WTC11 (cell line): ENCODE measurements around the gene SLC45A1. TPM values are rescaled to one million over a fixed set of nuclear protein-coding genes. Genes with fewer than 3 reads are reported as not detected.

ENCODE experiments used
- ATAC-seq: fragments of 200-7000 bp; cut with Tn5 transposase; 2 replicates; pipeline ENCODE4 v1.10.0; 2021; ENCODE audit warnings: mild to moderate bottlenecking, moderate library complexity
- CTCF ChIA-PET: fragments of 300-600 bp; sonication (Branson Sonifier 250); formaldehyde crosslinking; loops from one replicate; lab custom pipeline; 2021; ENCODE audit warnings: antibody characterized with exemption; lab: Charles Lee
- POLR2A ChIA-PET: fragments of 350-600 bp; sonication (Branson Sonifier 250); formaldehyde crosslinking; loops from one replicate; lab custom pipeline; 2021; ENCODE audit warnings: antibody characterized with exemption; lab: Charles Lee
- DNase-seq: peaks from one replicate; pipeline ENCODE4 v3.0.0; 2021; ENCODE audit warnings: low spot score
- H3K27ac Mint-ChIP-seq: 2 replicates; pipeline ENCODE4 v1.8.0; 2021; ENCODE audit warnings: mixed read lengths
- H3K27me3 Mint-ChIP-seq: 2 replicates; pipeline ENCODE4 v1.8.0; 2021; ENCODE audit warnings: low read depth, mild to moderate bottlenecking, moderate library complexity, mixed read lengths
- H3K36me3 Mint-ChIP-seq: 2 replicates; pipeline ENCODE4 v1.8.0; 2021; ENCODE audit warnings: mixed read lengths
- H3K4me1 Mint-ChIP-seq: 2 replicates; pipeline ENCODE4 v1.8.0; 2022; ENCODE audit warnings: mixed read lengths
- H3K4me3 Mint-ChIP-seq: 2 replicates; pipeline ENCODE4 v1.8.0; 2021; ENCODE audit warnings: mild to moderate bottlenecking, moderate library complexity, mixed read lengths
- H3K9me3 Mint-ChIP-seq: 2 replicates; pipeline ENCODE4 v1.8.0; 2021; ENCODE audit warnings: mixed read lengths
- ARID4B ChIP-seq: sonication (generic); formaldehyde crosslinking; IDR thresholded peaks from 2 replicates; pipeline ENCODE4 v1.8.0; 2023; ENCODE audit warnings: missing genetic modification reagents, mild to moderate bottlenecking, borderline replicate concordance
- ATF3 ChIP-seq: sonication (generic); formaldehyde crosslinking; conservative IDR thresholded peaks from 2 replicates; pipeline ENCODE4 v1.8.1; 2022; ENCODE audit warnings: mild to moderate bottlenecking, missing genetic modification reagents
- ATF6 ChIP-seq: sonication (generic); formaldehyde crosslinking; IDR thresholded peaks from 2 replicates; pipeline ENCODE4 v1.8.1; 2023; ENCODE audit warnings: mild to moderate bottlenecking, missing genetic modification reagents
- CBFB ChIP-seq: sonication (generic); formaldehyde crosslinking; IDR thresholded peaks from 2 replicates; pipeline ENCODE4 v1.8.1; 2022; ENCODE audit warnings: mild to moderate bottlenecking, low read depth, missing genetic modification reagents
- GRHL2 ChIP-seq: fragments of 250-450 bp; sonication (Bioruptor Pico); IDR thresholded peaks from 2 replicates; pipeline ENCODE4 v1.8.0; 2022; ENCODE audit warnings: mild to moderate bottlenecking, moderate library complexity; ENCODE audit not compliant: insufficient replicate concordance, severe bottlenecking
- IRF2 ChIP-seq: sonication (generic); formaldehyde crosslinking; IDR thresholded peaks from 2 replicates; pipeline ENCODE4 v1.8.0; 2022; ENCODE audit warnings: low read depth, missing genetic modification reagents, borderline replicate concordance
- JAZF1 ChIP-seq: fragments of 250-450 bp; sonication (Bioruptor Pico); IDR thresholded peaks from 2 replicates; pipeline ENCODE4 v1.9.0; 2021; ENCODE audit warnings: moderate library complexity, mild to moderate bottlenecking, inconsistent platforms
- MLX ChIP-seq: sonication (generic); formaldehyde crosslinking; IDR thresholded peaks from 2 replicates; pipeline ENCODE4 v1.8.1; 2023; ENCODE audit warnings: mild to moderate bottlenecking, missing genetic modification reagents, moderate library complexity
- MYBL2 ChIP-seq: sonication (generic); formaldehyde crosslinking; IDR thresholded peaks from 2 replicates; pipeline ENCODE4 v1.8.1; 2023; ENCODE audit warnings: mild to moderate bottlenecking, moderate library complexity, missing genetic modification reagents
- NR1H2 ChIP-seq: sonication (generic); formaldehyde crosslinking; IDR thresholded peaks from 2 replicates; pipeline ENCODE4 v1.9.0; 2021; ENCODE audit warnings: mild to moderate bottlenecking, moderate library complexity, missing genetic modification reagents
- NR2C2 ChIP-seq: sonication (generic); formaldehyde crosslinking; IDR thresholded peaks from 2 replicates; pipeline ENCODE4 v1.8.0; 2022; ENCODE audit warnings: mild to moderate bottlenecking, missing genetic modification reagents
- RELA ChIP-seq: sonication (generic); formaldehyde crosslinking; IDR thresholded peaks from 2 replicates; pipeline ENCODE4 v1.8.1; 2022; ENCODE audit warnings: missing genetic modification reagents, mild to moderate bottlenecking, borderline replicate concordance
- RORB ChIP-seq: fragments of 250-450 bp; sonication (Bioruptor Pico); IDR thresholded peaks from 2 replicates; pipeline ENCODE4 v1.9.0; 2021; ENCODE audit warnings: mild to moderate bottlenecking
- TEAD1 ChIP-seq: sonication (generic); formaldehyde crosslinking; IDR thresholded peaks from 2 replicates; pipeline ENCODE4 v1.8.0; 2022; ENCODE audit warnings: mild to moderate bottlenecking, missing genetic modification reagents
- TP53 ChIP-seq: sonication (generic); formaldehyde crosslinking; IDR thresholded peaks from 2 replicates; pipeline ENCODE4 v1.8.1; 2023; ENCODE audit warnings: mild to moderate bottlenecking, missing genetic modification reagents
- ZNF138 ChIP-seq: sonication (generic); formaldehyde crosslinking; conservative IDR thresholded peaks from 2 replicates; pipeline ENCODE4 v1.8.1; 2022; ENCODE audit warnings: mild to moderate bottlenecking, moderate library complexity, missing genetic modification reagents
- ZNF317 ChIP-seq: sonication (generic); formaldehyde crosslinking; IDR thresholded peaks from 2 replicates; pipeline ENCODE4 v1.8.1; 2023; ENCODE audit warnings: low read depth, mild to moderate bottlenecking, moderate library complexity, missing genetic modification reagents, borderline replicate concordance
- ZNF416 ChIP-seq: fragments of 250-450 bp; sonication (Bioruptor Pico); IDR thresholded peaks from 2 replicates; pipeline ENCODE4 v1.9.0; 2021; ENCODE audit warnings: mild to moderate bottlenecking, inconsistent platforms
- ZNF425 ChIP-seq: fragments of 250-450 bp; sonication (Bioruptor Pico); conservative IDR thresholded peaks from 2 replicates; pipeline ENCODE4 v1.9.0; 2021; ENCODE audit warnings: mild to moderate bottlenecking
- ZNF512 ChIP-seq: sonication (generic); formaldehyde crosslinking; IDR thresholded peaks from 2 replicates; pipeline ENCODE4 v1.8.1; 2022; ENCODE audit warnings: missing genetic modification reagents, borderline replicate concordance
- ZNF671 ChIP-seq: fragments of 250-450 bp; sonication (Bioruptor Pico); IDR thresholded peaks from 2 replicates; pipeline ENCODE4 v1.8.0; 2021; ENCODE audit warnings: mild to moderate bottlenecking
- total RNA-seq: library from RNA; stranded (reverse); gene quantifications from 3 replicates; pipeline ENCODE4 v1.2.3, GENCODE V29; 2021

The SLC45A1 gene
- total RNA-seq, 1 experiment from 2014 or later: 2.3 TPM

- Mint-ChIP-seq H3K27ac (peak overlapping the region; percentile 94; the same call in 1 of the 2 replicates), H3K36me3 (0 out of 2 replicates have a peak, but pooled peaks cover 2% of the 10 kb centered on the region)
- ATAC-seq: no peak
Measured at GRCh38 chr1:8378178-8378577, 60.3 kb downstream of the SLC45A1 start.

GRCh38 chr1:8378981-8379470 lies 61.1 kb downstream of the SLC45A1 start:
- peaks cover 76% of the 10 kb centered on the region for H3K4me1 Mint-ChIP-seq
- no peaks in the 10 kb centered on the region for H3K9me3 Mint-ChIP-seq
- H3K4me3 Mint-ChIP-seq: no peak overlapping the region
- ChIA-PET POLR2A (no interaction called here), CTCF (interaction anchor here (0.5 to 1.2 kb wide), 4 partner anchors 18 to 44 kb away, joined by 3 to 4 read pairs (median 3); no protein-coding TSS in a partner anchor)
- H3K27ac Mint-ChIP-seq: peak overlapping the region; percentile 94
- no peak for ATAC-seq
- H3K36me3 Mint-ChIP-seq: 0 out of 2 replicates have a peak, but pooled peaks cover 2% of the 10 kb centered on the region
- H3K27me3 Mint-ChIP-seq: no peaks in the 10 kb centered on the region
- no peak for DNase-seq
- TF ChIP-seq ZNF138 (CRISPR knock-in tag) (no peak), GRHL2 (CRISPR knock-in tag) (no peak), RELA (CRISPR knock-in tag) (no peak), JAZF1 (CRISPR knock-in tag) (no peak), ZNF425 (CRISPR knock-in tag) (no peak), ZNF317 (CRISPR knock-in tag) (no peak), ARID4B (CRISPR knock-in tag) (no peak), ZNF512 (CRISPR knock-in tag) (no peak), MYBL2 (CRISPR knock-in tag) (no peak), ZNF671 (CRISPR knock-in tag) (no peak), MLX (CRISPR knock-in tag) (no peak)

More at GRCh38 chr1:8378178-8378577, 60.3 kb downstream of the SLC45A1 start:
- no peak for TF ChIP-seq TP53 (CRISPR knock-in tag)
- no peak for TF ChIP-seq IRF2 (CRISPR knock-in tag)
- no peak for TF ChIP-seq ZNF416 (CRISPR knock-in tag)
- no peak for TF ChIP-seq ZNF512 (CRISPR knock-in tag)
- TF ChIP-seq MYBL2 (CRISPR knock-in tag): no peak
- TF ChIP-seq RORB (CRISPR knock-in tag): no peak
- TF ChIP-seq CBFB (CRISPR knock-in tag): no peak
- no peak for TF ChIP-seq NR1H2 (CRISPR knock-in tag)
- TF ChIP-seq ATF3 (CRISPR knock-in tag): no peak
- TF ChIP-seq NR2C2 (CRISPR knock-in tag): no peak
- TF ChIP-seq TEAD1 (CRISPR knock-in tag): no peak
- TF ChIP-seq ATF6 (CRISPR knock-in tag): no peak
- TF ChIP-seq, all 79 proteins: peak for 0
- no peak overlapping the region for H3K4me3 Mint-ChIP-seq
- POLR2A ChIA-PET: no interaction called here
- no peaks in the 10 kb centered on the region for H3K9me3 Mint-ChIP-seq
- CTCF ChIA-PET: interaction anchor here (1.2 kb wide), 1 partner anchor 19 kb away, joined by 3 read pairs; no protein-coding TSS in a partner anchor
- DNase-seq: no peak
- peaks cover 81% of the 10 kb centered on the region for H3K4me1 Mint-ChIP-seq
- H3K27me3 Mint-ChIP-seq: no peaks in the 10 kb centered on the region
